Dermis blood vessel endothelial cell (primary cell): Measurements from ENCODE around the gene ARHGAP6. TPM values are rescaled to one million over a fixed set of nuclear protein-coding genes. Genes with fewer than 3 reads are reported as not detected.
A peak's percentile ranks its signal among the peaks of the same experiment; 100 is the strongest.

Experiments used
- DNase-seq: peaks from one replicate; pipeline ENCODE4 v3.0.0; 2010
- total RNA-seq: library from RNA; depleted of rRNA; stranded (reverse); fragments of >200 nt; gene quantifications from 2 replicates; pipeline ENCODE4 v1.2.3, GENCODE V29; 2014

The ARHGAP6 gene
- total RNA-seq: 0.17 and 0.19 TPM in 2 replicates

GRCh38 chrX:11665168-11666111, at the start of gene ARHGAP6:
Gene ARHGAP6 (minus strand): TSS chrX:11665920. CDS start chrX:11664828, 1,092 bp downstream.
- peak; percentile 24 for DNase-seq

- no peak for DNase-seq
These were observed 39.2 kb upstream of the ARHGAP6 start for GRCh38 chrX:11704725-11705495.

GRCh38 chrX:11703855-11704254, 38.1 kb upstream of the ARHGAP6 start:
- no peak for DNase-seq

- no peak for DNase-seq
These were observed 37.4 kb upstream of the ARHGAP6 start for GRCh38 chrX:11702965-11703631.

- DNase-seq: no peak
These were observed 36.7 kb upstream of the ARHGAP6 start for GRCh38 chrX:11702420-11702819.

- no peak for DNase-seq
These were observed 33.0 kb upstream of the ARHGAP6 start for GRCh38 chrX:11698702-11699101.

GRCh38 chrX:11688201-11688600, 22.5 kb upstream of the ARHGAP6 start:
- DNase-seq: no peak

GRCh38 chrX:11687157-11687556, 21.4 kb upstream of the ARHGAP6 start:
- DNase-seq: no peak

- no peak for DNase-seq
These were observed 17.3 kb upstream of the ARHGAP6 start for GRCh38 chrX:11683057-11683456.

- DNase-seq: no peak
These were observed 12.4 kb upstream of the ARHGAP6 start for GRCh38 chrX:11678158-11678557.

- DNase-seq: no peak
These were observed 6.5 kb upstream of the ARHGAP6 start for GRCh38 chrX:11672213-11672612.

GRCh38 chrX:11670316-11670715, 4.6 kb upstream of the ARHGAP6 start:
- DNase-seq: no peak

- no peak for DNase-seq
These were observed 1.4 kb upstream of the ARHGAP6 start for GRCh38 chrX:11666952-11667685.

GRCh38 chrX:11666164-11666563, 444 bp upstream of the ARHGAP6 start:
- DNase-seq: no peak

- peak; percentile 0 for DNase-seq
These were observed 1.2 kb downstream of the ARHGAP6 start for GRCh38 chrX:11664211-11665167.

- no peak for DNase-seq
These were observed 1.9 kb downstream of the ARHGAP6 start for GRCh38 chrX:11663875-11664210.

- no peak for DNase-seq
These were observed 10.3 kb downstream of the ARHGAP6 start for GRCh38 chrX:11655282-11656015.

- no peak for DNase-seq
These were observed 16.8 kb downstream of the ARHGAP6 start for GRCh38 chrX:11648705-11649519.

- DNase-seq: no peak
These were observed 18.6 kb downstream of the ARHGAP6 start for GRCh38 chrX:11647138-11647537.
